Stomach (tissue), 9 donors: ENCODE data around the gene PDGFD. TPM values are rescaled to one million over a fixed set of nuclear protein-coding genes. Genes with fewer than 3 reads are reported as not detected.
A peak's percentile ranks its signal among the peaks of the same experiment; 100 is the strongest.

Source experiments
- DNase-seq, 2 donors: peaks; one replicate each; pipeline versions ENCODE4 v3.0.0 to v3.0.0-alpha.2; 2013 to 2019
- H3K27ac ChIP-seq, 5 donors: fragments of 200-600 bp in 4 of 5; sonication (generic) in 4 of 5; one replicate each; pipeline ENCODE4 v1.5.1; 2013 to 2019; ENCODE audit warnings: mild to moderate bottlenecking in 1 of 5, moderate library complexity in 1 of 5
- H3K27me3 ChIP-seq, 3 donors: fragments of 200-600 bp; sonication (generic); one replicate each; pipeline ENCODE4 v1.5.1; 2017 to 2019; ENCODE audit warnings: mixed run types in 1 of 3
- H3K36me3 ChIP-seq, 4 donors: fragments of 200-600 bp; sonication (generic); 1 replicate in 3 of 4; 2 replicates in 1 of 4; pipeline ENCODE4 v1.5.1; 2016 to 2019
- H3K4me1 ChIP-seq, 4 donors: fragments of 200-600 bp; sonication (generic); one replicate each; pipeline ENCODE4 v1.5.1; 2016 to 2019
- H3K4me3 ChIP-seq, 4 donors: fragments of 200-600 bp; sonication (generic) in 3 of 4; one replicate each; pipeline ENCODE4 v1.5.1; 2016 to 2019; ENCODE audit warnings: mild to moderate bottlenecking in 1 of 4
- H3K9me3 ChIP-seq, 4 donors: fragments of 200-600 bp; sonication (generic); one replicate each; pipeline ENCODE4 v1.5.1; 2016 to 2019
- CTCF ChIP-seq, 7 experiments: fragments of 450-650 bp in 4 of 7; fragments of 200-600 bp in 3 of 7; sonication (generic) in 3 of 7; IDR thresholded peaks; one replicate each; pipeline ENCODE4 v1.5.1; 2016 to 2019; ENCODE audit warnings: antibody characterized with exemption in 7 of 7, control low read depth in 2 of 7, mild to moderate bottlenecking in 1 of 7
- EP300 ChIP-seq: sonication (generic); formaldehyde crosslinking; IDR thresholded peaks from one replicate; pipeline ENCODE4 v1.6.1; 2017; ENCODE audit warnings: antibody characterized with exemption
- POLR2A ChIP-seq, 4 donors: fragments of 450-650 bp; IDR thresholded peaks; one replicate each; pipeline ENCODE4 v1.6.1; 2016; ENCODE audit warnings: antibody characterized with exemption in 4 of 4, control low read depth in 2 of 4, mild to moderate bottlenecking in 1 of 4, moderate library complexity in 1 of 4
- POLR2AphosphoS5 ChIP-seq, 3 donors: sonication (generic); formaldehyde crosslinking; IDR thresholded peaks; one replicate each; pipeline ENCODE4 v1.6.1; 2016; ENCODE audit warnings: antibody characterized with exemption in 3 of 3
- WGBS, 5 donors: extraction: QIAGEN DNeasy Blood & Tissue Kit in 3 of 5; methylation state at CpG; one replicate each; pipeline versions ENCODE4 v1.1.5 to v1.1.7; 2013 to 2018; 5-methylcytosine and 5-hydroxymethylcytosine counted together
- intact Hi-C: fragments of 100-400 bp; cut with DNase I; formaldehyde crosslinking; loops from one replicate; pipeline ENCODE4 v1.15.1; 2023; ENCODE audit warnings: low total_unique reads
- polyA plus RNA-seq, 3 donors: library from polyadenylated mRNA; stranded (reverse); fragments of 200-250 nt; gene quantifications; one replicate each; pipeline ENCODE4 v1.2.3, GENCODE V29; 2013
- total RNA-seq, 5 donors: library from RNA; depleted of rRNA; stranded (reverse); fragments of >200 nt; gene quantifications; one replicate each; pipeline versions ENCODE4 v1.1.0 to v1.2.3, GENCODE V29; 2014 to 2016
- donor health status: healthy with polysubstance abuse.
- donor health status: Bipolar disorder and iron deficiency.
- donor health status: healthy.

Gene PDGFD
- total and polyA plus RNA-seq, 8 donors, result 2.4 to 41.5 (median 9.0) TPM; not detected in 1

- Histone ChIP-seq H3K9me3 (peaks cover 0 to 2% (median 0%) of the 10 kb centered on the region in 4 donors), H3K36me3 (no peaks in the 10 kb centered on the region), H3K27ac (peak overlapping the region in 1 of 5 donors; percentile 34), H3K27me3 (no peaks in the 10 kb centered on the region), H3K4me1 (peaks cover 0 to 5% (median 0%) of the 10 kb centered on the region in 4 donors), H3K4me3 (no peak overlapping the region)
- WGBS, 5 donors, result 23 to 48% (median 46%) methylated on average over 4 of the region's 4 CpGs
- intact Hi-C loops, result no loop called here
- no peak for DNase-seq
- TF ChIP-seq EP300 (no peak), POLR2AphosphoS5 (IDR thresholded peaks at IDR 0.05) (no peak), CTCF (IDR thresholded peaks at IDR 0.05) (no peak), POLR2A (IDR thresholded peaks at IDR 0.05) (no peak)
Observed at GRCh38 chr11:103907136-103907535, 256.8 kb downstream of the PDGFD start.

GRCh38 chr11:103906291-103906867 lies 257.6 kb downstream of the PDGFD start:
- WGBS, 5 donors, result 82 to 91% (median 87%) methylated on average over 1 of the region's 1 CpG
- H3K9me3 ChIP-seq, result no peaks in the 10 kb centered on the region
- H3K27me3 ChIP-seq, result no peaks in the 10 kb centered on the region
- H3K4me1 ChIP-seq, result peaks cover 0 to 5% (median 0%) of the 10 kb centered on the region in 4 donors
- no peak for DNase-seq
- H3K36me3 ChIP-seq, result no peaks in the 10 kb centered on the region
- TF ChIP-seq POLR2AphosphoS5 (IDR thresholded peaks at IDR 0.05) (no peak), CTCF (IDR thresholded peaks at IDR 0.05) (no peak), POLR2A (IDR thresholded peaks at IDR 0.05) (no peak), EP300 (no peak)
- H3K4me3 ChIP-seq, result no peak overlapping the region
- intact Hi-C loops, result no loop called here
- no peak overlapping the region for H3K27ac ChIP-seq

- Histone ChIP-seq H3K27ac (no peak overlapping the region), H3K4me3 (no peak overlapping the region), H3K36me3 (no peaks in the 10 kb centered on the region), H3K27me3 (no peaks in the 10 kb centered on the region), H3K9me3 (no peaks in the 10 kb centered on the region), H3K4me1 (peaks cover 0 to 5% (median 0%) of the 10 kb centered on the region in 4 donors)
- 65 to 94% (median 79%) methylated on average over 2 to 3 of the region's 3 CpGs for WGBS, 5 donors
- no peak for DNase-seq
- intact Hi-C loops, result no loop called here
- no peak for TF ChIP-seq CTCF (IDR thresholded peaks at IDR 0.05)
- no peak for TF ChIP-seq POLR2A (IDR thresholded peaks at IDR 0.05)
- no peak for TF ChIP-seq POLR2AphosphoS5 (IDR thresholded peaks at IDR 0.05)
- no peak for TF ChIP-seq EP300
Observed at GRCh38 chr11:103904324-103904667, 259.7 kb downstream of the PDGFD start.

- no peak overlapping the region for H3K4me3 ChIP-seq
- no peak for TF ChIP-seq CTCF (IDR thresholded peaks at IDR 0.05)
- no peaks in the 10 kb centered on the region for H3K9me3 ChIP-seq
- peaks cover 0 to 5% (median 0%) of the 10 kb centered on the region in 4 donors for H3K4me1 ChIP-seq
- H3K27me3 ChIP-seq, result no peaks in the 10 kb centered on the region
- 58 to 75% (median 66%) methylated on average over 2 of the region's 2 CpGs for WGBS, 5 donors
- no peaks in the 10 kb centered on the region for H3K36me3 ChIP-seq
- intact Hi-C loops, result no loop called here
- H3K27ac ChIP-seq, result no peak overlapping the region
- no peak for DNase-seq
Observed at GRCh38 chr11:103903621-103904323, 260.2 kb downstream of the PDGFD start.
